Thyroid gland (tissue), 4 donors: Measurements from ENCODE around the gene THAP4.

Source experiments
- CTCF ChIP-seq, 6 experiments: fragments of 200-600 bp in 3 of 6; fragments of 450-650 bp in 3 of 6; sonication (generic) in 3 of 6; IDR thresholded peaks; one replicate each; pipeline ENCODE4 v1.5.1; 2016 to 2019; ENCODE audit warnings: antibody characterized with exemption in 6 of 6, mild to moderate bottlenecking in 2 of 6, inconsistent platforms in 1 of 6, moderate library complexity in 1 of 6
- POLR2A ChIP-seq, 2 donors: fragments of 450-650 bp; IDR thresholded peaks; one replicate each; pipeline ENCODE4 v1.6.1; 2017; ENCODE audit warnings: antibody characterized with exemption in 2 of 2, mild to moderate bottlenecking in 2 of 2, moderate library complexity in 1 of 2

- TF ChIP-seq CTCF (IDR thresholded peaks at IDR 0.05) = no peak
- no peak for TF ChIP-seq POLR2A (IDR thresholded peaks at IDR 0.05)
These were observed 2.4 kb upstream of the THAP4 start for GRCh38 chr2:241639385-241639784.
